ENCODE data around the gene CGNL1. TPM values are rescaled to one million over a fixed set of nuclear protein-coding genes. Genes with fewer than 3 reads are reported as not detected.

Gene CGNL1
- total RNA-seq, 1 donor from 2014 or later: 3.5 TPM

DNA sequence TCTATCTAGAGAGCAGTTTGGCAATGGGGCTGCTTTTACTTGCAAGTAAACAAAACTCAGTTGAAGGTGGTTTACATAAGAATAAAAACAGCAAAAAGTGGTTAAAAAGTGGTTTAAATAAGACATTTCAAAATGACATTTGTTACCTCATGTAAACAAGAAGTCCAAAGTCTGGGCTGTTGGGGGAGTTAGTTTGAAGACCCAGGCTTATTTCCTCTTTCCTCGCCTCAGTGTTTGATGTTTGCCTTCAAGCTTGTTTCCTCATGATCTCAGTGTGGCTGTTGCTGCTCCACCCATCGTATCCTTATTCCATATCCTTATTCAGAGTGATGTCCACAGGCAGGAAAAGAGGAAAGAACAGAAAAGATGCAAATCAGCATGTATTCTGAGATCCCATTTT, 15.2 kb downstream of the CGNL1 start:
- H3K9me3 ChIP-seq: no peaks in the 10 kb centered on the region
- no peaks in the 10 kb centered on the region for H3K36me3 ChIP-seq
- H3K27ac ChIP-seq: no peak overlapping the region
- TF ChIP-seq, protein P1, sequence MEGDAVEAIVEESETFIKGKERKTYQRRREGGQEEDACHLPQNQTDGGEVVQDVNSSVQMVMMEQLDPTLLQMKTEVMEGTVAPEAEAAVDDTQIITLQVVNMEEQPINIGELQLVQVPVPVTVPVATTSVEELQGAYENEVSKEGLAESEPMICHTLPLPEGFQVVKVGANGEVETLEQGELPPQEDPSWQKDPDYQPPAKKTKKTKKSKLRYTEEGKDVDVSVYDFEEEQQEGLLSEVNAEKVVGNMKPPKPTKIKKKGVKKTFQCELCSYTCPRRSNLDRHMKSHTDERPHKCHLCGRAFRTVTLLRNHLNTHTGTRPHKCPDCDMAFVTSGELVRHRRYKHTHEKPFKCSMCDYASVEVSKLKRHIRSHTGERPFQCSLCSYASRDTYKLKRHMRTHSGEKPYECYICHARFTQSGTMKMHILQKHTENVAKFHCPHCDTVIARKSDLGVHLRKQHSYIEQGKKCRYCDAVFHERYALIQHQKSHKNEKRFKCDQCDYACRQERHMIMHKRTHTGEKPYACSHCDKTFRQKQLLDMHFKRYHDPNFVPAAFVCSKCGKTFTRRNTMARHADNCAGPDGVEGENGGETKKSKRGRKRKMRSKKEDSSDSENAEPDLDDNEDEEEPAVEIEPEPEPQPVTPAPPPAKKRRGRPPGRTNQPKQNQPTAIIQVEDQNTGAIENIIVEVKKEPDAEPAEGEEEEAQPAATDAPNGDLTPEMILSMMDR (IDR thresholded peaks at IDR 0.05): no peak
- intact Hi-C loops (cut with DNase I): no loop called here
- peaks cover 4 to 33% of the 10 kb centered on the region in 2 donors for H3K4me1 ChIP-seq
- no peak overlapping the region for H3K4me3 ChIP-seq
- no peaks in the 10 kb centered on the region for H3K27me3 ChIP-seq
- DNase-seq (ENCODE audit: low spot score in 2 of 2): no peak

- DNase-seq (ENCODE audit: low spot score in 2 of 2): no peak
- Histone ChIP-seq H3K27ac (no peak overlapping the region), H3K27me3 (no peaks in the 10 kb centered on the region), H3K9me3 (no peaks in the 10 kb centered on the region), H3K4me1 (peaks cover 3 to 20% of the 10 kb centered on the region in 2 donors), H3K4me3 (no peak overlapping the region), H3K36me3 (no peaks in the 10 kb centered on the region)
- TF ChIP-seq, protein P1 (IDR thresholded peaks at IDR 0.05): no peak
- intact Hi-C loops (cut with DNase I): no loop called here
These were observed 16.8 kb downstream of the CGNL1 start for GRCh38 chr15:57393061-57393460.

GRCh38 chr15:57395292-57395691, 19.0 kb downstream of the CGNL1 start:
- Histone ChIP-seq H3K27ac (no peak overlapping the region), H3K36me3 (no peaks in the 10 kb centered on the region), H3K4me1 (peaks cover 0 to 9% of the 10 kb centered on the region in 2 donors), H3K27me3 (no peaks in the 10 kb centered on the region), H3K4me3 (no peak overlapping the region), H3K9me3 (no peaks in the 10 kb centered on the region)
- intact Hi-C loops (cut with DNase I): no loop called here
- DNase-seq (ENCODE audit: low spot score in 2 of 2): no peak
- TF ChIP-seq, protein P1 (IDR thresholded peaks at IDR 0.05): no peak

GRCh38 chr15:57398336-57398735, 22.0 kb downstream of the CGNL1 start:
- H3K4me3 ChIP-seq: no peak overlapping the region
- TF ChIP-seq, protein P1 (IDR thresholded peaks at IDR 0.05): no peak
- no peaks in the 10 kb centered on the region for H3K36me3 ChIP-seq
- intact Hi-C loops (cut with DNase I): no loop called here
- peaks cover 0 to 5% of the 10 kb centered on the region in 2 donors for H3K4me1 ChIP-seq
- H3K27ac ChIP-seq: no peak overlapping the region
- DNase-seq (ENCODE audit: low spot score in 2 of 2): no peak
- no peaks in the 10 kb centered on the region for H3K9me3 ChIP-seq
- no peaks in the 10 kb centered on the region for H3K27me3 ChIP-seq

- TF ChIP-seq, protein P1 (IDR thresholded peaks at IDR 0.05): no peak
- H3K4me3 ChIP-seq: no peak overlapping the region
- H3K27ac ChIP-seq: no peak overlapping the region
These were observed 25.2 kb downstream of the CGNL1 start for GRCh38 chr15:57401546-57401945.

GRCh38 chr15:57403017-57403416, 26.7 kb downstream of the CGNL1 start:
- intact Hi-C loops (cut with DNase I): no loop called here
- no peaks in the 10 kb centered on the region for H3K27me3 ChIP-seq
- H3K9me3 ChIP-seq: no peaks in the 10 kb centered on the region
- H3K4me3 ChIP-seq: no peak overlapping the region
- H3K27ac ChIP-seq: no peak overlapping the region
- TF ChIP-seq, protein P1 (IDR thresholded peaks at IDR 0.05): no peak
- DNase-seq (ENCODE audit: low spot score in 2 of 2): no peak
- no peaks in the 10 kb centered on the region for H3K36me3 ChIP-seq
- peaks cover 0 to 2% of the 10 kb centered on the region in 2 donors for H3K4me1 ChIP-seq

More at GRCh38 chr15:57401546-57401945, 25.2 kb downstream of the CGNL1 start:
- no peaks in the 10 kb centered on the region for H3K36me3 ChIP-seq
- H3K27me3 ChIP-seq: no peaks in the 10 kb centered on the region
- no peaks in the 10 kb centered on the region for H3K9me3 ChIP-seq
- intact Hi-C loops (cut with DNase I): no loop called here
- no peak for DNase-seq (ENCODE audit: low spot score in 2 of 2)
- peaks cover 0 to 2% of the 10 kb centered on the region in 2 donors for H3K4me1 ChIP-seq
